ENCODE measurements around the gene ZNF774.

Gene ZNF774

GRCh38 chr15:90387534-90388461 lies 35.7 kb downstream of the ZNF774 start, which contains the start of gene IQGAP1:
IQGAP1 (plus strand) TSS chr15:90388242; CDS start chr15:90388342, 100 bp downstream.
- peak; percentile 83 for DNase-seq (ENCODE audit: extremely low read depth, low read depth)
- peak within 1 kb of the TSS; percentile 63 for H3K4me3 ChIP-seq (replicated peaks; ENCODE audit: low read depth, low read length)

GRCh38 chr15:90388462-90389380 lies 36.6 kb downstream of the ZNF774 start:
- peak overlapping the region; percentile 63 for H3K4me3 ChIP-seq (replicated peaks; ENCODE audit: low read depth, low read length)
- no peak for DNase-seq (ENCODE audit: extremely low read depth, low read depth)
- TF ChIP-seq CTCF (IDR thresholded peaks at IDR 0.05; ENCODE audit: low read depth, low read length, missing control alignments): no peak

More at GRCh38 chr15:90387534-90388461, 35.7 kb downstream of the ZNF774 start, which contains the start of gene IQGAP1:
- no peak for TF ChIP-seq CTCF (IDR thresholded peaks at IDR 0.05; ENCODE audit: low read depth, low read length, missing control alignments)

- TF ChIP-seq CTCF (IDR thresholded peaks at IDR 0.05; ENCODE audit: low read depth, low read length, missing control alignments): no peak
- H3K4me3 ChIP-seq (replicated peaks; ENCODE audit: low read depth, low read length): peak overlapping the region; percentile 63
- no peak for DNase-seq (ENCODE audit: extremely low read depth, low read depth)
Measured at GRCh38 chr15:90389513-90389912, 37.4 kb downstream of the ZNF774 start.

GRCh38 chr15:90393040-90393439 lies 41.0 kb downstream of the ZNF774 start:
- no peak for DNase-seq (ENCODE audit: extremely low read depth, low read depth)
- H3K4me3 ChIP-seq (replicated peaks; ENCODE audit: low read depth, low read length): no peak overlapping the region
- TF ChIP-seq CTCF (IDR thresholded peaks at IDR 0.05; ENCODE audit: low read depth, low read length, missing control alignments): no peak

GRCh38 chr15:90394074-90394473 lies 42.0 kb downstream of the ZNF774 start:
- DNase-seq (ENCODE audit: extremely low read depth, low read depth): no peak
- TF ChIP-seq CTCF (IDR thresholded peaks at IDR 0.05; ENCODE audit: low read depth, low read length, missing control alignments): no peak
- no peak overlapping the region for H3K4me3 ChIP-seq (replicated peaks; ENCODE audit: low read depth, low read length)

- TF ChIP-seq CTCF (IDR thresholded peaks at IDR 0.05; ENCODE audit: low read depth, low read length, missing control alignments): no peak
- no peak for DNase-seq (ENCODE audit: extremely low read depth, low read depth)
- H3K4me3 ChIP-seq (replicated peaks; ENCODE audit: low read depth, low read length): no peak overlapping the region
Measured at GRCh38 chr15:90394748-90395442, 42.8 kb downstream of the ZNF774 start.
